Measurements from ENCODE around the gene METTL25. TPM values are rescaled to one million over a fixed set of nuclear protein-coding genes. Genes with fewer than 3 reads are reported as not detected.

Gene METTL25
- total and polyA plus RNA-seq, 4 donors = 4.4 to 22.2 (median 9.2) TPM

DNA sequence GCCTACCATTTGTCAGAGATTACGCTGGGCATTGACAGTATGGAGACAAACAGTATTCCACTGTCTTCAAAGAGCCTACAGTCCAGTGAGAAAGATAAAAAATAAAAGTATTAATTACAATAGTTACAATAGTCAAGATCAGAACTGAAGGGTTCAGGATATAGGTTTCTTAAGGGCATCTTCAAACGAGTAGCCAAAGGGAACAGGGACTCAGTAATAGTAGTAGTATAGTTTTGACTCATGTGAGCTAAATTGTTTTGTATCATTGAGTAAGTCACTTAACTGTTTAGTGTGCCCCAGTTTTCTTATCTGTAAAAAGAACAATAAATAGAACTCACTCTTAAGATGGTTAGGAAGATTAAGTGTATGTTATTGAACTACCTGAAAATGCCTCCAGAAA is 123.6 kb downstream of the METTL25 start:
- Histone ChIP-seq H3K4me1 (ENCODE audit: control insufficient read depth in 1 of 2, insufficient read depth in 2 of 2, low read length in 2 of 2) (no peaks in the 10 kb centered on the region), H3K4me3 (ENCODE audit: low read length in 2 of 2) (no peak overlapping the region), H3K27ac (ENCODE audit: low read depth in 1 of 2, low read length in 2 of 2) (no peak overlapping the region), H3K36me3 (ENCODE audit: control insufficient read depth in 1 of 2, insufficient read depth in 2 of 2, low read length in 1 of 2) (no peaks in the 10 kb centered on the region), H3K9me3 (ENCODE audit: control insufficient read depth, low read length) (no peaks in the 10 kb centered on the region), H3K27me3 (ENCODE audit: control insufficient read depth in 1 of 2, insufficient read depth in 2 of 2, low read length in 1 of 2) (no peaks in the 10 kb centered on the region)
- intact Hi-C loops (cut with DNase I) = no loop called here
- WGBS, 2 donors = 91 to 92% methylated on average over 2 of the region's 2 CpGs
- ATAC-seq (ENCODE audit: low FRiP score) = no peak
- no peak for DNase-seq

DNA sequence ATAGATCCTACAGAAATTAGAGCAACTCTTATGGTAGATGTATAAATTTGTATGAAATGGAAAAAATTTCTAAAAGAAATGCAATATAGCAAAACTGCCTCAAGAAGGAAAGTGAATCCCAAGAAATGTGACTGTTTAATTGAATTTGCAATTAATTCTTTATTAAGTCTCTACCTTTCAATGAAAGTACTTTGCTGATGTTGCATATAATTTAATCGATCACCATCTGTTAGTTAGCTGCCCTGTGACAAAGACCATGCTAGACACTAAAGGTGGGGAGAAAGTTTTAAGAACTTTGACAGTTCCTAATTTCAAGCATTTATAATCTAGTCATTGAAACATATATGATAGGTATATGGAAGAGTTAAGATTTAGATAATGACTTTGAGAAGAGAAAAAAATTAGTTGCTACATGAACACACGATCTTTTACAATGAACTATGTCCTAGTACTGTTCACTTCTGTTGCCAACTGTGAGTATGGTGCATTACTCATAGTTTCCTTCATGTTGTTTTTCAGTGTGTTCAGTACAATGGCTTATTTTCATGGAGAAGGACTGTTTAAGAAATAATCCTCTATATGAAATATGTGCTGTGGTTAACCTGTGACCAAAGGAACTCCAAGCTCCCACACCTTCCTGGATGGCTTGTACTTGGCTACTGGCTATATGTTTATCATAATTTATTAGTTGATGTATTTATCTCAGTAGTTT is 128.4 kb downstream of the METTL25 start:
- no peak for DNase-seq

DNA sequence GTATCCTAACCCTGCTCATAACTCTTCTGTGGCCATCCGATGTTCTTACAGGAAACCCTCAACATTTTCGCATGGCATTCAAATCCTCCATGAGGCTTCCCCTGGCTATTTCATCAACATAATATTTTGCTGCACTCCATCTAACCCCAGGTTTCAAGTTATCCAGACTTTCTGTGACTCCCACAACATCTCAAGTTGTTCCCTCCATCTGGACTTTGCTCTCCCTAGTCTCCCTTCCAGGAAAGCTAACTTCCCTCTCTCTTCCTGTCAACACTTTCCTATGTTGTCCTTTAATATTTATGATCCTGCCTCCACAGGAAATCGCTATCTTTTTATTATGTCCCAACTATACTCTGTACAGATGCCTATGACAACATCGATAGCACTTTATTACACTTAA is 146.1 kb downstream of the METTL25 start:
- Histone ChIP-seq H3K36me3 (ENCODE audit: control insufficient read depth in 1 of 2, insufficient read depth in 2 of 2, low read length in 1 of 2) (no peaks in the 10 kb centered on the region), H3K4me3 (ENCODE audit: low read length in 2 of 2) (no peak overlapping the region), H3K4me1 (ENCODE audit: control insufficient read depth in 1 of 2, insufficient read depth in 2 of 2, low read length in 2 of 2) (no peaks in the 10 kb centered on the region), H3K27ac (ENCODE audit: low read depth in 1 of 2, low read length in 2 of 2) (no peak overlapping the region), H3K27me3 (ENCODE audit: control insufficient read depth in 1 of 2, insufficient read depth in 2 of 2, low read length in 1 of 2) (no peaks in the 10 kb centered on the region), H3K9me3 (ENCODE audit: control insufficient read depth, low read length) (no peaks in the 10 kb centered on the region)
- intact Hi-C loops (cut with DNase I) = no loop called here
- no peak for DNase-seq
- ATAC-seq (ENCODE audit: low FRiP score) = no peak
- WGBS, 2 donors = 40 to 55% methylated on average over 4 of the region's 4 CpGs

More for the DNA sequence above, 128.4 kb downstream of the METTL25 start:
- no peaks in the 10 kb centered on the region for H3K9me3 ChIP-seq (ENCODE audit: control insufficient read depth, low read length)
- ATAC-seq (ENCODE audit: low FRiP score) = no peak
- H3K36me3 ChIP-seq (ENCODE audit: control insufficient read depth in 1 of 2, insufficient read depth in 2 of 2, low read length in 1 of 2) = no peaks in the 10 kb centered on the region
- no peak overlapping the region for H3K4me3 ChIP-seq (ENCODE audit: low read length in 2 of 2)
- no peak overlapping the region for H3K27ac ChIP-seq (ENCODE audit: low read depth in 1 of 2, low read length in 2 of 2)
- WGBS, 2 donors = 83 to 84% methylated on average over 2 of the region's 2 CpGs
- H3K27me3 ChIP-seq (ENCODE audit: control insufficient read depth in 1 of 2, insufficient read depth in 2 of 2, low read length in 1 of 2) = no peaks in the 10 kb centered on the region
- no peaks in the 10 kb centered on the region for H3K4me1 ChIP-seq (ENCODE audit: control insufficient read depth in 1 of 2, insufficient read depth in 2 of 2, low read length in 2 of 2)
- intact Hi-C loops (cut with DNase I) = no loop called here

DNA sequence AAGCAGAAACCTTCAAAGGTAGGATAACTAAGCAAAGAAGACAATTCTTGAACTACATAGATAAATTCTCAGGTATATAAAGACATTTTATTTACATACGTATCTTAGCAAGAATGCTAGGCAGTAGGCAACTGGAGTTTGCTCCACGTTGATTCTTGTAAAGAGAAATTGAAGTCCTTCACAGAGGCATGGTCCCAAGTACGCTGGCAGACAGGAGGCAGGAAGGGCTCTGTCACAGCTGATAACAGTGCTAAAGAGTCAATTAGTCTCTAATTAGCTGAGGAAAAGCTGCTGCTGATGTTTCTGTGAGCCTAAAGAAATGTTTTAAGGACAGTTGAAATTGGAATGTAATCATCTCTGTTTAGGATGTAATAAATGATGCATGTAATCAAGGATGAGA is 146.8 kb downstream of the METTL25 start:
- 73 to 78% methylated on average over 3 of the region's 3 CpGs for WGBS, 2 donors
- no peak overlapping the region for H3K27ac ChIP-seq (ENCODE audit: low read depth in 1 of 2, low read length in 2 of 2)
- H3K36me3 ChIP-seq (ENCODE audit: control insufficient read depth in 1 of 2, insufficient read depth in 2 of 2, low read length in 1 of 2) = no peaks in the 10 kb centered on the region
- intact Hi-C loops (cut with DNase I) = no loop called here
- H3K4me3 ChIP-seq (ENCODE audit: low read length in 2 of 2) = no peak overlapping the region
- DNase-seq (no peak), ATAC-seq (ENCODE audit: low FRiP score) (no peak)
- no peaks in the 10 kb centered on the region for H3K27me3 ChIP-seq (ENCODE audit: control insufficient read depth in 1 of 2, insufficient read depth in 2 of 2, low read length in 1 of 2)
- no peaks in the 10 kb centered on the region for H3K9me3 ChIP-seq (ENCODE audit: control insufficient read depth, low read length)
- H3K4me1 ChIP-seq (ENCODE audit: control insufficient read depth in 1 of 2, insufficient read depth in 2 of 2, low read length in 2 of 2) = no peaks in the 10 kb centered on the region

DNA sequence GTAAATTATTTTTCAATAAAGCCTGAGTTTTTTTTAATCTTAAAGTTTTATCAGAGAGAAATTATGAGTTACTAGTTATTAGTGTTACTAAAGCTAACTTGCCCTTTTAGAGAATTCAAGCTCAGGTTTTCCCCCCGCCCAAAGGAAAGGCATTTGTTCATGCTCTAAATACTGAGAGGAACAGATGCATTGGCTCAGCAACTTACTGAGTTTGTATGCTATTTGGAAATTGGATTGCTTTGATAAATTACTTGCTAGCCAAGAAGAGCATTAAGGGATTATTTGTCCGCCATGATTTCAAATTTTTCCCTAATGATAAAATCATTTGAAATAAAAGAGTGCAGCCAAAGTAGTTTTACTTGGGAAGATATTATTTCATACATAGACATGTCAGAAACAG is 149.4 kb downstream of the METTL25 start:
- WGBS, 2 donors = 90 to 93% methylated on average over 2 of the region's 2 CpGs
- ATAC-seq (ENCODE audit: low FRiP score) = no peak
- no peaks in the 10 kb centered on the region for H3K27me3 ChIP-seq (ENCODE audit: control insufficient read depth in 1 of 2, insufficient read depth in 2 of 2, low read length in 1 of 2)
- no peak overlapping the region for H3K4me3 ChIP-seq (ENCODE audit: low read length in 2 of 2)
- intact Hi-C loops (cut with DNase I) = no loop called here
- no peak for DNase-seq
- no peak overlapping the region for H3K27ac ChIP-seq (ENCODE audit: low read depth in 1 of 2, low read length in 2 of 2)
- no peaks in the 10 kb centered on the region for H3K4me1 ChIP-seq (ENCODE audit: control insufficient read depth in 1 of 2, insufficient read depth in 2 of 2, low read length in 2 of 2)
- H3K9me3 ChIP-seq (ENCODE audit: control insufficient read depth, low read length) = no peaks in the 10 kb centered on the region
- no peaks in the 10 kb centered on the region for H3K36me3 ChIP-seq (ENCODE audit: control insufficient read depth in 1 of 2, insufficient read depth in 2 of 2, low read length in 1 of 2)

DNA sequence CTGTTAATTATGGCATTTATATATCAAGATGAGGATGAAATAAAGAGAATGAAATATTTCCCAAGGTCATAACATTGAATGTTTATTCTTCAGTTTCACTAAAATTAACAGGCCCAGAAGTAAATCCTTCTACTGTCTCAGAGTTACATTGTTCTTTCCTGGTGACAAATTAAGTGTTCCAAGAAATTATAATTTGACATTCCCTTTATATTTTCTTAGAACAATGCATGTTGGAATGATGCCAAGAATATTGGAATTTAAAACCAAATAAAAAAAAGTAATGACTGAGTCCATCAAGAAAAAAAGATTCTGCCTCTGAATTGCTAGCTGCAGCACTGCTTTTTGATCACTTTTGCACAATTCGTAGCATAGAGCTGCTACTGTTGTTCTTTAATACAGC is 152.1 kb downstream of the METTL25 start:
- H3K27me3 ChIP-seq (ENCODE audit: control insufficient read depth in 1 of 2, insufficient read depth in 2 of 2, low read length in 1 of 2) = no peaks in the 10 kb centered on the region
- H3K9me3 ChIP-seq (ENCODE audit: control insufficient read depth, low read length) = no peaks in the 10 kb centered on the region
- intact Hi-C loops (cut with DNase I) = no loop called here
- 85 to 97% methylated on average over 1 of the region's 1 CpG for WGBS, 2 donors
- H3K4me1 ChIP-seq (ENCODE audit: control insufficient read depth in 1 of 2, insufficient read depth in 2 of 2, low read length in 2 of 2) = no peaks in the 10 kb centered on the region
- ATAC-seq (ENCODE audit: low FRiP score) (no peak), DNase-seq (no peak)
- H3K36me3 ChIP-seq (ENCODE audit: control insufficient read depth in 1 of 2, insufficient read depth in 2 of 2, low read length in 1 of 2) = no peaks in the 10 kb centered on the region
- no peak overlapping the region for H3K27ac ChIP-seq (ENCODE audit: low read depth in 1 of 2, low read length in 2 of 2)
- no peak overlapping the region for H3K4me3 ChIP-seq (ENCODE audit: low read length in 2 of 2)

DNA sequence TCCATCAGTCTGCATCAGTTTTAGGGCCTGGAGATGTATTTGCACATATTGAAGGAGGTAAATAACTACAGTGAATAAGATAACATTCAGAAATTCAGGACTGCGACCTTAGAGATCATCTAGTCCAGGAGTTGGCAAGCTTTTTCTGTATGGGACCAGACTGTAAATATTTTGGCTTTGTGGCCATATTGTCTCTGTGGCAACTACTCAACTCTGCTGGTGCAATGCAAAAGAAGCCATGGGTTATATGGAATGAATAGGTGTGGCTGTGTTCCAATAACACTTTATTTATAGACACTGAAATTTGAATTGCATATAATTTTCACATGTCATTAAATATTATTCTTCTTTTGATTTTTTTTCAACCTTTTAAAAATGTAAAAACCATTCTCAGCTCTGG is 156.6 kb downstream of the METTL25 start:
- no peak for DNase-seq
- intact Hi-C loops (cut with DNase I) = no loop called here
- H3K4me3 ChIP-seq (ENCODE audit: low read length in 2 of 2) = no peak overlapping the region
- H3K27ac ChIP-seq (ENCODE audit: low read depth in 1 of 2, low read length in 2 of 2) = no peak overlapping the region
- no peak for ATAC-seq (ENCODE audit: low FRiP score)
- WGBS, 2 donors = 53 to 63% methylated on average over 1 of the region's 1 CpG
- no peaks in the 10 kb centered on the region for H3K36me3 ChIP-seq (ENCODE audit: control insufficient read depth in 1 of 2, insufficient read depth in 2 of 2, low read length in 1 of 2)
- H3K27me3 ChIP-seq (ENCODE audit: control insufficient read depth in 1 of 2, insufficient read depth in 2 of 2, low read length in 1 of 2) = no peaks in the 10 kb centered on the region
- H3K4me1 ChIP-seq (ENCODE audit: control insufficient read depth in 1 of 2, insufficient read depth in 2 of 2, low read length in 2 of 2) = no peaks in the 10 kb centered on the region
- no peaks in the 10 kb centered on the region for H3K9me3 ChIP-seq (ENCODE audit: control insufficient read depth, low read length)

DNA sequence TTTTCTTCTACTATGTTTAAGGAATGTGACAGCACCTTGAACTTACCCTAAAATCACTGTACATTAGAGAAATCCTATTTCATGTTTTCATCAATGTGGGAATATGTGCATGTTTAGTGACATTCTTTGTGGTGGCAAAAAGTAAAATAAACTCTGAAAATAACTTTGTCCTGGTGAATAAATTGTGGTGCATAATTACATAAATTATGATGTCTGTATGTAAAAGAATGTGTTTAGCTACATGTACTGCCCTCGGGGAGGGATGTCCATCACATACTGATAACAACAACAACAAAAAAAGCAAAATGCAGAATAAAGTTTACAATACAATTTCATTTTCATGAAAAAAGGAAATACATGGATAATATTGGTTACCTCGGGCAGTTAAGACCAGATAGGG is 157.3 kb downstream of the METTL25 start:
- ATAC-seq (ENCODE audit: low FRiP score) (no peak), DNase-seq (no peak)
- intact Hi-C loops (cut with DNase I) = no loop called here
- Histone ChIP-seq H3K4me1 (ENCODE audit: control insufficient read depth in 1 of 2, insufficient read depth in 2 of 2, low read length in 2 of 2) (no peaks in the 10 kb centered on the region), H3K9me3 (ENCODE audit: control insufficient read depth, low read length) (no peaks in the 10 kb centered on the region), H3K36me3 (ENCODE audit: control insufficient read depth in 1 of 2, insufficient read depth in 2 of 2, low read length in 1 of 2) (no peaks in the 10 kb centered on the region), H3K4me3 (ENCODE audit: low read length in 2 of 2) (no peak overlapping the region), H3K27me3 (ENCODE audit: control insufficient read depth in 1 of 2, insufficient read depth in 2 of 2, low read length in 1 of 2) (no peaks in the 10 kb centered on the region), H3K27ac (ENCODE audit: low read depth in 1 of 2, low read length in 2 of 2) (no peak overlapping the region)
- WGBS, 2 donors = 79 to 82% methylated on average over 2 of the region's 2 CpGs

DNA sequence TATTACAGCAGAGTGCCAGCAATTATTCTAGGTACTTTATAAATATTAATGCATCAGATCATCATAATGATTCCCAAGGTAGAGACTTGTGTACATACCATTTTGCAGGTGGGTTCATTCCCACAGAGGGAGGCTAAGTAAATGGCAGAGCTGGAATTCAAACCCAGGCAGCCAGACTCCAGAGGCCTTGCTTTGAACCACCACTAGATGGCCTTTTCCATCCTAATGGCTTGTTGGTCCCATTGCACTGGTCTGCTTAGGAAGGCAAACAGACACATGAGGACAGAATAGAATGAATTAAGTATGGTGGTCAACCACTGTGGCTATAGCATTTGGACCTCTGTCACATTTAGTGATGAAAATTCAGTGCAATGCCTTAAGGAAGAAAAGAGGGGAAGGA is 158.7 kb downstream of the METTL25 start:
- Histone ChIP-seq H3K9me3 (ENCODE audit: control insufficient read depth, low read length) (no peaks in the 10 kb centered on the region), H3K36me3 (ENCODE audit: control insufficient read depth in 1 of 2, insufficient read depth in 2 of 2, low read length in 1 of 2) (no peaks in the 10 kb centered on the region), H3K27me3 (ENCODE audit: control insufficient read depth in 1 of 2, insufficient read depth in 2 of 2, low read length in 1 of 2) (no peaks in the 10 kb centered on the region), H3K4me1 (ENCODE audit: control insufficient read depth in 1 of 2, insufficient read depth in 2 of 2, low read length in 2 of 2) (no peaks in the 10 kb centered on the region), H3K4me3 (ENCODE audit: low read length in 2 of 2) (no peak overlapping the region), H3K27ac (ENCODE audit: low read depth in 1 of 2, low read length in 2 of 2) (no peak overlapping the region)
- intact Hi-C loops (cut with DNase I) = no loop called here
- ATAC-seq (ENCODE audit: low FRiP score) (no peak), DNase-seq (no peak)

Measured in aorta (tissue), 5 donors.